MM.1S (cell line): ENCODE measurements around the gene PRKCZ.

Experiments used
- DNase-seq: peaks from one replicate; pipeline ENCODE4 v3.0.0-alpha.2; 2015
- H2AFZ ChIP-seq: fragments of 300-600 bp; sonication (generic); 2 replicates; pipeline ENCODE4 v1.6.0; 2016; ENCODE audit warnings: antibody characterized with exemption, low read length
- H3F3A ChIP-seq: fragments of 300-600 bp; sonication (generic); 2 replicates; pipeline ENCODE4 v1.6.1; 2016; ENCODE audit warnings: mild to moderate bottlenecking, antibody characterized with exemption, low read length, moderate library complexity, mixed read lengths; ENCODE audit not compliant: insufficient read depth
- H3K27ac ChIP-seq: fragments of 300-600 bp; sonication (generic); 2 replicates; pipeline ENCODE4 v1.5.1; 2016; ENCODE audit warnings: mild to moderate bottlenecking, low read length
- H3K27me3 ChIP-seq: fragments of 300-600 bp; sonication (generic); replicated peaks from 2 replicates; pipeline ENCODE4 v1.6.0; 2016; ENCODE audit warnings: low read length; ENCODE audit not compliant: insufficient read depth
- H3K36me3 ChIP-seq: fragments of 300-600 bp; sonication (generic); replicated peaks from 2 replicates; pipeline ENCODE4 v1.6.1; 2016; ENCODE audit warnings: mild to moderate bottlenecking, low read length, mixed read lengths; ENCODE audit not compliant: insufficient read depth
- H3K4me1 ChIP-seq: fragments of 300-600 bp; sonication (generic); 2 replicates; pipeline ENCODE4 v1.6.1; 2016; ENCODE audit warnings: low read length, mixed read lengths
- H3K4me2 ChIP-seq: fragments of 300-600 bp; sonication (generic); 2 replicates; pipeline ENCODE4 v1.6.0; 2016; ENCODE audit warnings: low read depth, low read length
- H3K4me3 ChIP-seq: fragments of 300-600 bp; sonication (generic); 2 replicates; pipeline ENCODE4 v1.5.1; 2016; ENCODE audit warnings: low read length, mixed read lengths
- H3K79me2 ChIP-seq: fragments of 300-600 bp; sonication (generic); 2 replicates; pipeline ENCODE4 v1.6.1; 2016; ENCODE audit warnings: mixed run types, low read length, mixed read lengths
- H3K9ac ChIP-seq: fragments of 300-600 bp; sonication (generic); 2 replicates; pipeline ENCODE4 v1.6.1; 2016; ENCODE audit warnings: low read length, mixed read lengths
- H3K9me2 ChIP-seq: fragments of 300-600 bp; sonication (generic); replicated peaks from 2 replicates; pipeline ENCODE4 v1.6.1; 2016; ENCODE audit warnings: mild to moderate bottlenecking, low read length, mixed read lengths; ENCODE audit not compliant: insufficient read depth
- H3K9me3 ChIP-seq: fragments of 300-600 bp; sonication (generic); replicated peaks from 2 replicates; pipeline ENCODE4 v1.6.1; 2016; ENCODE audit warnings: mild to moderate bottlenecking, low read length, mixed read lengths; ENCODE audit not compliant: insufficient read depth
- H4K20me1 ChIP-seq: fragments of 300-600 bp; sonication (generic); 2 replicates; pipeline ENCODE4 v1.6.1; 2016; ENCODE audit warnings: mild to moderate bottlenecking, low read length, moderate library complexity, mixed read lengths; ENCODE audit not compliant: insufficient read depth
- EZH2 ChIP-seq: fragments of 300-600 bp; sonication (generic); optimal IDR thresholded peaks from 2 replicates; pipeline ENCODE3; 2017; ENCODE audit warnings: low read depth, mild to moderate bottlenecking, antibody characterized with exemption, low read length, mixed read lengths
- EZH2phosphoT487 ChIP-seq: fragments of 300-600 bp; sonication (generic); IDR thresholded peaks from 2 replicates; pipeline ENCODE4 v1.6.1; 2018; ENCODE audit warnings: antibody characterized with exemption, low read length
- TF ChIP-seq, protein P1 (sequence below): fragments of 300-600 bp; sonication (generic); IDR thresholded peaks from 2 replicates; pipeline ENCODE4 v1.5.1; 2016; ENCODE audit warnings: antibody characterized with exemption, low read length, mixed read lengths

The PRKCZ gene

DNA sequence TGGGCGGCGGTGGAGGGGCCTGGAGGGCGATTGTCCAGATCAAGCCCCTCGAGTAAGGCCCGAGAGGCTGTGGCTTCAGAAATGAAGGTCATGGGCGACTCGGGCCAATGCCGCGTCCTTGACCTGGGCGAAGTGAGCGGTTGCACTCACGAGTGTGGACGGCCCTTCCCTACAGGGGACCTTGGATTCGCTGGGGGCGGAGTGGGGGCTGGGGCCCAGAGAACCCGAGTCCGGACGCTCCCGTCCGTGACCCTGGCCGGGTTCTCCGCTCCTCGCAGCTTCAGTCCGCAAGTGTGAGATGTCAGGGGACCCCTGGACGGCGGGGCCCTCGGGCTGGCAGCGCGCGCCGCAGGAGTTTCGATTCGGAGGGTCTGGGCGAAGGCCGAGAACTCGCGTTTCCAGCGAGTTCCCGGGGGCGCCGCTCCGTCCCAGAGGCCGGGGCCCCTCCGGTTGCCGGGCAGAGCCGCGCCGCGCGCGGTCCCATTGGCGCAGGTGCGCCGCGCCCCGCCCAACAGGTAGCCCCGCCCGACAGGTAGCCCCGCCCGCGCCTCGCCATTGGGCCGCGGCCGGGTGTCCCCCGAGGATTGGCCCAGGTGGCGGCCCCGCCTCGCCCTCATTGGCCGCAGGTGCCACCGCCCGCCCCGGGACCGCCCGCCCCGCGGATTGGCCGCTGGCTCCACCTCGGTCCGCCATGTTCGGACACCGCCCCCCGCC, at the start of gene PRKCZ:
TSS of gene PRKCZ (plus strand) at position 694 of the 714 bp plus-strand sequence. CDS start 220 bp downstream, outside the sequence.
- H3K9me3 ChIP-seq, result no peaks in the 10 kb centered on the region
- H3K27me3 ChIP-seq, result peaks cover 86% of the 10 kb centered on the region
- DNase-seq, result no peak
- no peak within 1 kb of the TSS for H3K9ac ChIP-seq
- no peaks in the 10 kb centered on the region for H3K79me2 ChIP-seq
- H3K4me2 ChIP-seq, result no peak within 1 kb of the TSS
- H3F3A ChIP-seq, result no peaks in the 10 kb centered on the region
- no peak within 1 kb of the TSS for H2AFZ ChIP-seq
- H4K20me1 ChIP-seq, result no peaks in the 10 kb centered on the region
- TF ChIP-seq EZH2phosphoT487 (no peak), EZH2 (no peak)
- TF ChIP-seq, protein P1, sequence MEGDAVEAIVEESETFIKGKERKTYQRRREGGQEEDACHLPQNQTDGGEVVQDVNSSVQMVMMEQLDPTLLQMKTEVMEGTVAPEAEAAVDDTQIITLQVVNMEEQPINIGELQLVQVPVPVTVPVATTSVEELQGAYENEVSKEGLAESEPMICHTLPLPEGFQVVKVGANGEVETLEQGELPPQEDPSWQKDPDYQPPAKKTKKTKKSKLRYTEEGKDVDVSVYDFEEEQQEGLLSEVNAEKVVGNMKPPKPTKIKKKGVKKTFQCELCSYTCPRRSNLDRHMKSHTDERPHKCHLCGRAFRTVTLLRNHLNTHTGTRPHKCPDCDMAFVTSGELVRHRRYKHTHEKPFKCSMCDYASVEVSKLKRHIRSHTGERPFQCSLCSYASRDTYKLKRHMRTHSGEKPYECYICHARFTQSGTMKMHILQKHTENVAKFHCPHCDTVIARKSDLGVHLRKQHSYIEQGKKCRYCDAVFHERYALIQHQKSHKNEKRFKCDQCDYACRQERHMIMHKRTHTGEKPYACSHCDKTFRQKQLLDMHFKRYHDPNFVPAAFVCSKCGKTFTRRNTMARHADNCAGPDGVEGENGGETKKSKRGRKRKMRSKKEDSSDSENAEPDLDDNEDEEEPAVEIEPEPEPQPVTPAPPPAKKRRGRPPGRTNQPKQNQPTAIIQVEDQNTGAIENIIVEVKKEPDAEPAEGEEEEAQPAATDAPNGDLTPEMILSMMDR, result no peak
- H3K36me3 ChIP-seq, result no peaks in the 10 kb centered on the region
- H3K4me3 ChIP-seq, result no peak within 1 kb of the TSS
- no peaks in the 10 kb centered on the region for H3K9me2 ChIP-seq
- H3K4me1 ChIP-seq, result no peaks in the 10 kb centered on the region
- H3K27ac ChIP-seq, result no peak within 1 kb of the TSS

DNA sequence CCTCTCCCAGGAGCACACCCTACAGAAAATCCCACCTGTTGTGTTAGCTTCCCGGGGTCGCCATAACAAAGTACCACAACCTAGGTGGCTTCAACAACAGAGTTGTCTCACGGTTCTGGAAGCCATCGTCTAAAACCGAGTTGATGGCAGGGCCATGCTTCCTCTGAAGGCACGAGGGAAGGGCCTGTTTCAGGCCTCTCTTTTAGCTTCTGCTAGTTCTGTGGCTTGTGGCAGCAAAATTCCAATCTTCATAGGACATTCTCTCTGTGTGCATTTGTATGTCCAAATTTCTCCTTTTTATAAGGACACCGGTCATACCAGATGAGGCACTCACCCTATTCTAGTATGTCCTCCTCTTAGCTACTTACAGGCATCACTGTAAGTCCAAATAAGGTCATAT, 49.8 kb upstream of the PRKCZ start:
- Histone ChIP-seq H3K9me3 (no peaks in the 10 kb centered on the region), H3F3A (no peaks in the 10 kb centered on the region), H3K9ac (no peak overlapping the region), H3K4me2 (no peak overlapping the region), H3K4me3 (no peak overlapping the region), H3K36me3 (no peaks in the 10 kb centered on the region), H2AFZ (no peak overlapping the region), H3K9me2 (no peaks in the 10 kb centered on the region), H3K27me3 (peaks cover 88% of the 10 kb centered on the region), H4K20me1 (no peaks in the 10 kb centered on the region), H3K4me1 (no peaks in the 10 kb centered on the region), H3K79me2 (no peaks in the 10 kb centered on the region), H3K27ac (no peak overlapping the region)
- DNase-seq, result no peak
- TF ChIP-seq, protein P1, result no peak
- no peak for TF ChIP-seq EZH2phosphoT487
- TF ChIP-seq EZH2, result no peak

DNA sequence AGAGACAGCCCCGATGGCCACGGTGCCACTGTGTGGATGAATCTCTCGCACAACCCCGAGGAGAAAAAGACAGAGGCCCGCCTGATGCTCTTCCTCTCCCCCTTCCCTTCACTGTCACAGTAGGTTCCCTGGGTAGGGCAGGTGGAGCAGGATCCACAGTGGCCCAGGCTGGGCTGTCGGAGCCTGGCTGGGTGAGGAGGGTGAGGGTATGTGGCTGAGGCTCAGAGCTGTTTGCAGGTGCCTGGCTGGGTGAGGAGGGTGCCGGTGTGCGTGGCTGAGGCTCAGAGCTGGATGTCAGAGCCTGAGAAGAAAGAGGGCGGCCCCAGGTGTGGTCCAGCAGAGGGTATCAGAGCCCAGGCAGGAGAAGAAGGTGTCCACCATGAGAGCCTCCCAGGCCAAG, 49.4 kb upstream of the PRKCZ start:
- Histone ChIP-seq H3K9me2 (no peaks in the 10 kb centered on the region), H3K36me3 (no peaks in the 10 kb centered on the region), H2AFZ (no peak overlapping the region), H3K9ac (no peak overlapping the region), H3K79me2 (no peaks in the 10 kb centered on the region), H4K20me1 (no peaks in the 10 kb centered on the region), H3K4me2 (no peak overlapping the region), H3K9me3 (no peaks in the 10 kb centered on the region), H3K4me1 (no peaks in the 10 kb centered on the region), H3K27me3 (peaks cover 89% of the 10 kb centered on the region), H3F3A (no peaks in the 10 kb centered on the region), H3K27ac (no peak overlapping the region), H3K4me3 (no peak overlapping the region)
- TF ChIP-seq, protein P1, result no peak
- TF ChIP-seq EZH2phosphoT487, result no peak
- TF ChIP-seq EZH2, result no peak
- DNase-seq, result no peak
